Measurements from ENCODE around the gene FUBP1. TPM values are rescaled to one million over a fixed set of nuclear protein-coding genes. Genes with fewer than 3 reads are reported as not detected.

FUBP1 gene
- total and polyA plus RNA-seq, 9 of the 15 experiments (the other 6 are each of a cell fraction or from before 2014, with no cell fraction given), result 104 to 294 (median 213) TPM

GRCh38 chr1:77978293-77978968 lies 441 bp downstream of the FUBP1 start (continued):
- 0 out of 2 replicates have a peak, but pooled peaks have one; percentile 23 for TF ChIP-seq EGR1 (conservative IDR thresholded peaks at IDR 0.05)

GRCh38 chr1:77977989-77978292 lies 931 bp downstream of the FUBP1 start:
- in situ Hi-C loops (cut with MboI), result loop anchor here (5.0 kb wide), 1 partner anchor 134 kb away; no protein-coding TSS in a partner anchor
- TF ChIP-seq HOXB6 (CRISPR knock-in tag; IDR thresholded peaks at IDR 0.05; ENCODE audit: borderline replicate concordance) (no peak), ZNF140 (CRISPR knock-in tag; IDR thresholded peaks at IDR 0.05) (no peak), ZMIZ1 (IDR thresholded peaks at IDR 0.05; ENCODE audit: low read depth in 2 of 2, low read length in 2 of 2) (no peak), SREBF1 (IDR thresholded peaks at IDR 0.05; ENCODE audit: borderline replicate concordance, low read depth, low read length) (no peak), ZNF311 (CRISPR knock-in tag; IDR thresholded peaks at IDR 0.05) (no peak), STAT6 (CRISPR knock-in tag; IDR thresholded peaks at IDR 0.05) (0 out of 2 replicates have a peak, but pooled peaks have one; percentile 29), SIN3A (IDR thresholded peaks at IDR 0.05; ENCODE audit: borderline replicate concordance in 2 of 2, control insufficient read depth in 1 of 2, low read depth in 2 of 2, low read length in 2 of 2) (peak in 1 of 2 experiments; percentile 33; a peak in 1 of 4 replicates), FOXM1 (IDR thresholded peaks at IDR 0.05; ENCODE audit: low read depth) (peak; percentile 33; the same call in 1 of the 2 replicates), FOXM1 (CRISPR knock-in tag; IDR thresholded peaks at IDR 0.05; ENCODE audit: low read depth) (no peak), TAF9B (IDR thresholded peaks at IDR 0.05; ENCODE audit: partially characterized antibody) (peak; percentile 10)

More at GRCh38 chr1:77977989-77978292, 931 bp downstream of the FUBP1 start:
- FAIRE-seq (no peak), DNase-seq (ENCODE audit: extremely low read depth in 1 of 4, low spot score in 3 of 4) (no peak), ATAC-seq (no peak)
- Histone ChIP-seq H2AFZ (ENCODE audit: low read depth, low read length) (no peak overlapping the region), H3K36me3 (ENCODE audit: control insufficient read depth, insufficient read depth, low read length) (peaks cover 60% of the 10 kb centered on the region), H3K79me2 (ENCODE audit: control insufficient read depth, insufficient read depth, low read length) (peaks cover 100% of the 10 kb centered on the region), H3K27me3 (ENCODE audit: control insufficient read depth in 2 of 2, insufficient read depth in 2 of 2, low read length in 2 of 2) (no peaks in the 10 kb centered on the region), H3K4me2 (ENCODE audit: insufficient read depth, low read length) (peak overlapping the region; percentile 91), H3K27ac (ENCODE audit: extremely low read depth, low read depth, low read length) (peak overlapping the region; percentile 96), H3K4me3 (peak overlapping the region; percentile 67), H4K20me1 (replicated peaks; ENCODE audit: control insufficient read depth, insufficient read depth, low read length) (peaks cover 22% of the 10 kb centered on the region), H3K9me1 (ENCODE audit: control insufficient read depth, insufficient read depth, low read length) (no peaks in the 10 kb centered on the region), H3K9ac (ENCODE audit: insufficient read depth in 1 of 2, low read depth in 2 of 2, low read length in 2 of 2) (peak overlapping the region; percentile 95 to 100), H3K4me1 (replicated peaks in 1 of 2; ENCODE audit: control insufficient read depth in 2 of 2, insufficient read depth in 2 of 2, low read length in 2 of 2) (0 out of 5 replicates have a peak, but pooled peaks cover 0 to 9% of the 10 kb centered on the region in 2 experiments), H3K9me3 (replicated peaks; ENCODE audit: control insufficient read depth, insufficient read depth, low read depth, low read length) (no peaks in the 10 kb centered on the region)
- POLR2A ChIA-PET, result interaction anchor here (0.7 to 7.9 kb wide), 14 partner anchors 10 to 136 kb away, joined by 3 to 199 read pairs (median 8); partner anchors contain the start of gene DNAJB4
- WGBS (ENCODE audit: insufficient coverage, low coverage, missing lambda C conversion rate), result 1% methylated on average over 5 of the region's 5 CpGs
- intact Hi-C loops (cut with micrococcal nuclease), result loop anchor here (1.0 to 10.0 kb wide), 3 partner anchors 77 to 296 kb away; partner anchors contain the start of gene ZZZ3
- BruUV-seq (replicated peaks), result no TSS peak
- CTCF ChIA-PET (ENCODE audit: low intra/inter-chr PET ratio), result interaction anchor here (4.2 kb wide), 1 partner anchor 136 kb away, joined by 31 read pairs; no protein-coding TSS in a partner anchor
